HepG2 (cell line): ENCODE results near the gene LENG1. TPM values are rescaled to one million over a fixed set of nuclear protein-coding genes. Genes with fewer than 3 reads are reported as not detected.

Experiments
- ARNT ChIP-seq: fragments of 450-650 bp; IDR thresholded peaks from 2 replicates; pipeline ENCODE4 v1.6.1; 2017
- HNRNPUL1 ChIP-seq: fragments of 200-400 bp; formaldehyde crosslinking; IDR thresholded peaks from 2 replicates; pipeline ENCODE4 v1.6.1; 2017; ENCODE audit warnings: low read depth, mild to moderate bottlenecking, low read length, moderate library complexity
- HOXA7 ChIP-seq: sonication (generic); formaldehyde crosslinking; IDR thresholded peaks from 2 replicates; pipeline ENCODE4 v1.8.1; 2022; ENCODE audit warnings: mild to moderate bottlenecking, missing genetic modification reagents, moderate library complexity
- KLF16 ChIP-seq, 2 experiments: sonication (generic) in 1 of 2; formaldehyde crosslinking in 1 of 2; IDR thresholded peaks; 2 replicates each; pipeline versions ENCODE4 v1.6.1 to v1.8.0; 2016 to 2023; ENCODE audit warnings: missing genetic modification reagents in 2 of 2, missing compliant biosample characterization in 1 of 2
- MLLT10 ChIP-seq: sonication (generic); formaldehyde crosslinking; IDR thresholded peaks from 2 replicates; pipeline ENCODE4 v1.4.0; 2020; ENCODE audit warnings: missing genetic modification reagents
- POLR2AphosphoS2 ChIP-seq: IDR thresholded peaks from 2 replicates; pipeline ENCODE4 v1.6.1; 2011; ENCODE audit warnings: low read depth, low read length, improper control_type of control experiment
- RORA ChIP-seq: sonication (generic); formaldehyde crosslinking; IDR thresholded peaks from 2 replicates; pipeline ENCODE4 v1.5.0; 2020; ENCODE audit warnings: mild to moderate bottlenecking, missing genetic modification reagents, moderate library complexity
- SOX5 ChIP-seq: IDR thresholded peaks from 2 replicates; pipeline ENCODE4 v1.6.1; 2016; ENCODE audit warnings: borderline replicate concordance
- TRIM24 ChIP-seq: sonication (generic); formaldehyde crosslinking; IDR thresholded peaks from 2 replicates; pipeline ENCODE4 v1.8.0; 2022; ENCODE audit warnings: mild to moderate bottlenecking, missing genetic modification reagents
- ZNF335 ChIP-seq: sonication (generic); formaldehyde crosslinking; IDR thresholded peaks from 2 replicates; pipeline ENCODE4 v1.4.0; 2020; ENCODE audit warnings: missing genetic modification reagents
- ZNF337 ChIP-seq: sonication (generic); formaldehyde crosslinking; IDR thresholded peaks from 2 replicates; pipeline ENCODE4 v1.5.1; 2020; ENCODE audit warnings: missing genetic modification reagents, low read depth, mild to moderate bottlenecking, borderline replicate concordance
- ZNF496 ChIP-seq: sonication (generic); formaldehyde crosslinking; IDR thresholded peaks from 2 replicates; pipeline ENCODE4 v1.8.1; 2023; ENCODE audit warnings: mild to moderate bottlenecking, moderate library complexity, missing genetic modification reagents; ENCODE audit not compliant: insufficient replicate concordance
- ZNF788 ChIP-seq: sonication (generic); formaldehyde crosslinking; IDR thresholded peaks from 2 replicates; pipeline ENCODE4 v1.5.0; 2020; ENCODE audit warnings: mild to moderate bottlenecking, missing genetic modification reagents, borderline replicate concordance
- polyA plus RNA-seq, 8 experiments: library from polyadenylated mRNA; depleted of rRNA in 3 of 8; stranded (reverse) in 7 of 8; unstranded in 1 of 8; fragments of >200 nt; fragmentation: Illumina TruSeq in 4 of 8; extraction: Trizol in 4 of 8; gene quantifications; 2 replicates each; pipeline versions ENCODE4 v1.2.1 to v1.2.3, GENCODE V29; 2011 to 2016; ENCODE audit warnings: low read depth in 4 of 8, missing spikeins in 1 of 8, mixed read lengths in 1 of 8; ENCODE audit not compliant: insufficient read depth in 1 of 8
- total RNA-seq, 5 experiments: library from RNA; depleted of rRNA; stranded (reverse); fragments of >200 nt; fragmentation: Illumina TruSeq; extraction: Trizol; gene quantifications; 2 replicates each; pipeline ENCODE4 v1.2.3, GENCODE V29; 2016; ENCODE audit warnings: low read depth in 1 of 5
- TF ChIP-seq, protein P1 (sequence below): IDR thresholded peaks from 2 replicates; pipeline ENCODE4 v1.6.1; 2012; ENCODE audit warnings: low read length, improper control_type of control experiment
- TF ChIP-seq, protein P2 (sequence below): sonication (generic); formaldehyde crosslinking; IDR thresholded peaks from 2 replicates; pipeline ENCODE4 v1.5.1; 2020; ENCODE audit warnings: mild to moderate bottlenecking, missing genetic modification reagents, borderline replicate concordance
- TF ChIP-seq, protein P3 (sequence below): sonication (generic); formaldehyde crosslinking; IDR thresholded peaks from 2 replicates; pipeline ENCODE4 v1.4.0; 2020; ENCODE audit warnings: missing genetic modification reagents
- TF ChIP-seq, protein P4 (sequence below): sonication (generic); formaldehyde crosslinking; IDR thresholded peaks from 2 replicates; pipeline ENCODE4 v1.8.1; 2023; ENCODE audit warnings: mild to moderate bottlenecking, missing genetic modification reagents
- TF ChIP-seq, protein P5 (sequence below): sonication (generic); formaldehyde crosslinking; IDR thresholded peaks from 2 replicates; pipeline ENCODE4 v1.8.1; 2023; ENCODE audit warnings: mild to moderate bottlenecking, inconsistent platforms, moderate library complexity, missing genetic modification reagents, borderline replicate concordance

The LENG1 gene
- total and polyA plus RNA-seq, 2 of the 13 experiments (the other 11 are each of a cell fraction or from before 2014, with no cell fraction given) = 1.8 to 3.8 TPM

DNA sequence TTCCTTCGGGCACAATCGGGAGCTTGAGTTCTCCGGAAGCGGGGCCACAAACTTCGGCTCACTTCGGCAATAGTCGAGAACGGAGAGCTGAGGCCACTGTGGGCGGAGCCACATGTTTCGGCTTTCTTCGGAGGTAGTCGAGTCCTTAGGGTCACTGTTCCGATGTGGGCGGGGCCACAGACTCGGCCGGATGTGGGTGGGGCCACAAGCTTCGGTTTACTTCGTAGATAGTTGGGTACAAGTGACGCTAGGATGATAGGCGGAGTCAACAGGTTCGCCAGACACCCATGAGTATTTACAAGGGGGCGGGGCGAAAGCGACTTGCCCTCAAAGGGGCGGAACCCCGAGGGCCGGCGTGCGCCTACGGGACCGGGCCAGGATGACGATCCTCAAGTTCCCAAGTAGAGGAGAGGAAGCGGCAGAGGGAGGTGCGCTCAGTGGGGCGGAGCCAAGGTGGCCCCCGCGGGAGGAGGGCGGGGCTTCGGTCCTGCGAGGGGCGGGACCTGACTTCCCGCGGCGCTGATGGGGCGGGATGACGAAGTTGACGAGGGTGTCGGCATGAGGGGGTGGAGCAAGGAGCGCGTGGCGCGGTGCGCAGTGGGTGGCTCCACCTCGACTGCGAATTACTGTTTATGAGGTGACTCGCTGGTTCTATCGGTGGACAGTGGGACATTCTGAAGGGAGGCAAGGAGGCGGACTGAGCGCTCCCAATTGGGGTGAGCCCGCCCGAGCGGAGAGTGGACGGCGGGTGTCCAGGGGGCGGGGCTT is 30.4 kb upstream of the LENG1 start (continued):
- TF ChIP-seq, protein P1, sequence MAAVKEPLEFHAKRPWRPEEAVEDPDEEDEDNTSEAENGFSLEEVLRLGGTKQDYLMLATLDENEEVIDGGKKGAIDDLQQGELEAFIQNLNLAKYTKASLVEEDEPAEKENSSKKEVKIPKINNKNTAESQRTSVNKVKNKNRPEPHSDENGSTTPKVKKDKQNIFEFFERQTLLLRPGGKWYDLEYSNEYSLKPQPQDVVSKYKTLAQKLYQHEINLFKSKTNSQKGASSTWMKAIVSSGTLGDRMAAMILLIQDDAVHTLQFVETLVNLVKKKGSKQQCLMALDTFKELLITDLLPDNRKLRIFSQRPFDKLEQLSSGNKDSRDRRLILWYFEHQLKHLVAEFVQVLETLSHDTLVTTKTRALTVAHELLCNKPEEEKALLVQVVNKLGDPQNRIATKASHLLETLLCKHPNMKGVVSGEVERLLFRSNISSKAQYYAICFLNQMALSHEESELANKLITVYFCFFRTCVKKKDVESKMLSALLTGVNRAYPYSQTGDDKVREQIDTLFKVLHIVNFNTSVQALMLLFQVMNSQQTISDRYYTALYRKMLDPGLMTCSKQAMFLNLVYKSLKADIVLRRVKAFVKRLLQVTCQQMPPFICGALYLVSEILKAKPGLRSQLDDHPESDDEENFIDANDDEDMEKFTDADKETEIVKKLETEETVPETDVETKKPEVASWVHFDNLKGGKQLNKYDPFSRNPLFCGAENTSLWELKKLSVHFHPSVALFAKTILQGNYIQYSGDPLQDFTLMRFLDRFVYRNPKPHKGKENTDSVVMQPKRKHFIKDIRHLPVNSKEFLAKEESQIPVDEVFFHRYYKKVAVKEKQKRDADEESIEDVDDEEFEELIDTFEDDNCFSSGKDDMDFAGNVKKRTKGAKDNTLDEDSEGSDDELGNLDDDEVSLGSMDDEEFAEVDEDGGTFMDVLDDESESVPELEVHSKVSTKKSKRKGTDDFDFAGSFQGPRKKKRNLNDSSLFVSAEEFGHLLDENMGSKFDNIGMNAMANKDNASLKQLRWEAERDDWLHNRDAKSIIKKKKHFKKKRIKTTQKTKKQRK = no peak
- TF ChIP-seq HNRNPUL1 (no peak), HOXA7 (no peak), ARNT (no peak), ZNF496 (no peak), ZNF788 (CRISPR knock-in tag) (0 out of 2 replicates have a peak, but pooled peaks have one; percentile 77), ZNF335 (CRISPR knock-in tag) (peak; percentile 52; the same call in 1 of the 2 replicates), POLR2AphosphoS2 (peak; percentile 62; the same call in 1 of the 2 replicates), MLLT10 (CRISPR knock-in tag) (no peak), RORA (CRISPR knock-in tag) (no peak), SOX5 (no peak), ZNF337 (CRISPR knock-in tag) (no peak), KLF16 (CRISPR knock-in tag; IDR thresholded peaks at IDR 0.05) (peak in 1 of 2 experiments; percentile 67; a peak in 1 of 4 replicates), TRIM24 (CRISPR knock-in tag) (no peak)
- TF ChIP-seq, protein P2, sequence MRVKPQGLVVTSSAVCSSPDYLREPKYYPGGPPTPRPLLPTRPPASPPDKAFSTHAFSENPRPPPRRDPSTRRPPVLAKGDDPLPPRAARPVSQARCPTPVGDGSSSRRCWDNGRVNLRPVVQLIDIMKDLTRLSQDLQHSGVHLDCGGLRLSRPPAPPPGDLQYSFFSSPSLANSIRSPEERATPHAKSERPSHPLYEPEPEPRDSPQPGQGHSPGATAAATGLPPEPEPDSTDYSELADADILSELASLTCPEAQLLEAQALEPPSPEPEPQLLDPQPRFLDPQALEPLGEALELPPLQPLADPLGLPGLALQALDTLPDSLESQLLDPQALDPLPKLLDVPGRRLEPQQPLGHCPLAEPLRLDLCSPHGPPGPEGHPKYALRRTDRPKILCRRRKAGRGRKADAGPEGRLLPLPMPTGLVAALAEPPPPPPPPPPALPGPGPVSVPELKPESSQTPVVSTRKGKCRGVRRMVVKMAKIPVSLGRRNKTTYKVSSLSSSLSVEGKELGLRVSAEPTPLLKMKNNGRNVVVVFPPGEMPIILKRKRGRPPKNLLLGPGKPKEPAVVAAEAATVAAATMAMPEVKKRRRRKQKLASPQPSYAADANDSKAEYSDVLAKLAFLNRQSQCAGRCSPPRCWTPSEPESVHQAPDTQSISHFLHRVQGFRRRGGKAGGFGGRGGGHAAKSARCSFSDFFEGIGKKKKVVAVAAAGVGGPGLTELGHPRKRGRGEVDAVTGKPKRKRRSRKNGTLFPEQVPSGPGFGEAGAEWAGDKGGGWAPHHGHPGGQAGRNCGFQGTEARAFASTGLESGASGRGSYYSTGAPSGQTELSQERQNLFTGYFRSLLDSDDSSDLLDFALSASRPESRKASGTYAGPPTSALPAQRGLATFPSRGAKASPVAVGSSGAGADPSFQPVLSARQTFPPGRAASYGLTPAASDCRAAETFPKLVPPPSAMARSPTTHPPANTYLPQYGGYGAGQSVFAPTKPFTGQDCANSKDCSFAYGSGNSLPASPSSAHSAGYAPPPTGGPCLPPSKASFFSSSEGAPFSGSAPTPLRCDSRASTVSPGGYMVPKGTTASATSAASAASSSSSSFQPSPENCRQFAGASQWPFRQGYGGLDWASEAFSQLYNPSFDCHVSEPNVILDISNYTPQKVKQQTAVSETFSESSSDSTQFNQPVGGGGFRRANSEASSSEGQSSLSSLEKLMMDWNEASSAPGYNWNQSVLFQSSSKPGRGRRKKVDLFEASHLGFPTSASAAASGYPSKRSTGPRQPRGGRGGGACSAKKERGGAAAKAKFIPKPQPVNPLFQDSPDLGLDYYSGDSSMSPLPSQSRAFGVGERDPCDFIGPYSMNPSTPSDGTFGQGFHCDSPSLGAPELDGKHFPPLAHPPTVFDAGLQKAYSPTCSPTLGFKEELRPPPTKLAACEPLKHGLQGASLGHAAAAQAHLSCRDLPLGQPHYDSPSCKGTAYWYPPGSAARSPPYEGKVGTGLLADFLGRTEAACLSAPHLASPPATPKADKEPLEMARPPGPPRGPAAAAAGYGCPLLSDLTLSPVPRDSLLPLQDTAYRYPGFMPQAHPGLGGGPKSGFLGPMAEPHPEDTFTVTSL (CRISPR knock-in tag) = no peak
- TF ChIP-seq, protein P3, sequence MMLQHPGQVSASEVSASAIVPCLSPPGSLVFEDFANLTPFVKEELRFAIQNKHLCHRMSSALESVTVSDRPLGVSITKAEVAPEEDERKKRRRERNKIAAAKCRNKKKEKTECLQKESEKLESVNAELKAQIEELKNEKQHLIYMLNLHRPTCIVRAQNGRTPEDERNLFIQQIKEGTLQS (CRISPR knock-in tag) = 0 out of 2 replicates have a peak, but pooled peaks have one; percentile 15
- TF ChIP-seq, protein P4, sequence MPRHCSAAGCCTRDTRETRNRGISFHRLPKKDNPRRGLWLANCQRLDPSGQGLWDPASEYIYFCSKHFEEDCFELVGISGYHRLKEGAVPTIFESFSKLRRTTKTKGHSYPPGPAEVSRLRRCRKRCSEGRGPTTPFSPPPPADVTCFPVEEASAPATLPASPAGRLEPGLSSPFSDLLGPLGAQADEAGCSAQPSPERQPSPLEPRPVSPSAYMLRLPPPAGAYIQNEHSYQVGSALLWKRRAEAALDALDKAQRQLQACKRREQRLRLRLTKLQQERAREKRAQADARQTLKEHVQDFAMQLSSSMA = no peak
- TF ChIP-seq, protein P5, sequence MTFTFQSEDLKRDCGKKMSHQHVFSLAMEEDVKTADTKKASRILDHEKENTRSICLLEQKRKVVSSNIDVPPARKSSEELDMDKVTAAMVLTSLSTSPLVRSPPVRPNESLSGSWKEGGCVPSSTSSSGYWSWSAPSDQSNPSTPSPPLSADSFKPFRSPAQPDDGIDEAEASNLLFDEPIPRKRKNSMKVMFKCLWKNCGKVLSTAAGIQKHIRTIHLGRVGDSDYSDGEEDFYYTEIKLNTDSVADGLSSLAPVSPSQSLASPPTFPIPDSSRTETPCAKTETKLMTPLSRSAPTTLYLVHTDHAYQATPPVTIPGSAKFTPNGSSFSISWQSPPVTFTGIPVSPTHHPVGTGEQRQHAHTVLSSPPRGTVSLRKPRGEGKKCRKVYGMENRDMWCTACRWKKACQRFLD (CRISPR knock-in tag) = no peak
